Measurements from ENCODE around the gene PRR14.
A peak's percentile ranks its signal among the peaks of the same experiment; 100 is the strongest.
"Not testable (repeated sequence)": the region's sequence is repeated elsewhere in the genome, so short reads cannot be mapped to it uniquely, and the experiment has no call there.

Gene PRR14

DNA sequence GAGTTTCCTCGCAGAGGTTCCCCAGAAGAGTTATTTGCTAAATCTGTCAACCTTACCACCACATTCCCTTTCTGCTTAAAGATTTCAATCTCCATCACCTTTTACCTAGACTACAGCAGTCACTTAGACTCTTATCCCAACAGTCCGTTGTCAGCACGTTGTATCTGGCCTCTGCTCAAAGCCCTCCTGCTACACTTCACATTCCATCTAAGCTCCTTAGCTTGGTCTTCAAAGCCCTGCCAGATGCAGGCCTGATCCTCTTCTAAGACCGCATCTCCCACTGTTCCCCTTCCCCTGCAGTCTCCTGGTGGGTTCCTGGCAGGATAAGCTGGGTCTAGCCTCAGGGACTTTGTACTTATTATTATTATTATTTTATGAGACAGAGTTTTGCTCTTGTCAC lies 37.9 kb downstream of the PRR14 start:
- ATAC-seq (no peak), DNase-seq (ENCODE audit: low spot score in 2 of 2) (no peak)
- Mint-ChIP-seq H3K27ac (no peak overlapping the region), H3K36me3 (no peaks in the 10 kb centered on the region), H3K4me1 (peaks cover 8% of the 10 kb centered on the region), H3K9me3 (no peaks in the 10 kb centered on the region), H3K4me3 (no peak overlapping the region)

DNA sequence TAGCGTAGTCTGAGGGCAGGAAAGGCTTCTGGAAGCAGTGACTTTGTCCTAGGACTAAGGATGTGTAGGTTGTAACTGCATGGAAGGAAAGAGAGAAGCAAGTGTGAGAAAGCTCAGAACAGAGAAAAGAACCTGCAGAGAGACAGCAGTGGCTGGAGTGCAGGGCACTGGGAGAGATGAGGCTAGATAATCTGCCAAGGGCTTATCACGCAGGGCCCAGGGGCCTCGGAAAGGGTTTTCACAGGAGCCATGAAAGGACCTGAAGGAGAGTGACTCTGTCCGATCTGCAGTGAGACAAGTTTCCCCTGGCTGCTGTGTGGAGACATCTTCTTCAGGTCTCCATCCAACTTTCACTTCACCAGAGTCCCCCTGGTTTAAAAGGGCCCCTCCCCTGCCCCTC lies 41.1 kb downstream of the PRR14 start:
- ATAC-seq (no peak), DNase-seq (ENCODE audit: low spot score in 2 of 2) (no peak)
- H3K4me1 Mint-ChIP-seq: peaks cover 16% of the 10 kb centered on the region
- H3K9me3 Mint-ChIP-seq: no peaks in the 10 kb centered on the region
- H3K36me3 Mint-ChIP-seq: no peaks in the 10 kb centered on the region
- no peak overlapping the region for H3K4me3 Mint-ChIP-seq
- no peak overlapping the region for H3K27ac Mint-ChIP-seq

- no peak for ATAC-seq
- Mint-ChIP-seq H3K9me3 (no peaks in the 10 kb centered on the region), H3K27ac (no peak overlapping the region), H3K36me3 (peaks cover 4% of the 10 kb centered on the region), H3K4me3 (no peak overlapping the region), H3K4me1 (peaks cover 20% of the 10 kb centered on the region)
- no peak for DNase-seq (ENCODE audit: low spot score in 2 of 2)
These were observed 41.8 kb downstream of the PRR14 start for GRCh38 chr16:30692396-30693064.

GRCh38 chr16:30694926-30695693 lies 44.4 kb downstream of the PRR14 start:
- DNase-seq (ENCODE audit: low spot score in 2 of 2): no peak
- Mint-ChIP-seq H3K27ac (no peak overlapping the region), H3K36me3 (peaks cover 30% of the 10 kb centered on the region), H3K4me1 (peaks cover 42% of the 10 kb centered on the region), H3K9me3 (no peaks in the 10 kb centered on the region), H3K4me3 (no peak overlapping the region)
- no peak for ATAC-seq

GRCh38 chr16:30696646-30697045 lies 45.9 kb downstream of the PRR14 start:
- ATAC-seq; H3K9me3 Mint-ChIP-seq; H3K4me3 Mint-ChIP-seq; DNase-seq (ENCODE audit: low spot score in 2 of 2); H3K27ac Mint-ChIP-seq: not testable (repeated sequence)
- H3K4me1 Mint-ChIP-seq: peaks cover 43% of the 10 kb centered on the region
- peaks cover 45% of the 10 kb centered on the region for H3K36me3 Mint-ChIP-seq

GRCh38 chr16:30697264-30698138 lies 46.7 kb downstream of the PRR14 start:
- DNase-seq (ENCODE audit: low spot score in 2 of 2) (no peak), ATAC-seq (peak; percentile 92)
- Mint-ChIP-seq H3K27ac (peak overlapping the region; percentile 100), H3K4me1 (peaks cover 41% of the 10 kb centered on the region), H3K36me3 (peaks cover 54% of the 10 kb centered on the region), H3K4me3 (peak overlapping the region; percentile 94), H3K9me3 (no peaks in the 10 kb centered on the region)

GRCh38 chr16:30698139-30698815 lies 47.5 kb downstream of the PRR14 start:
- H3K4me3 Mint-ChIP-seq: peak overlapping the region; percentile 94
- peak; percentile 98 to 99 for DNase-seq (ENCODE audit: low spot score in 2 of 2)
- H3K9me3 Mint-ChIP-seq: no peaks in the 10 kb centered on the region
- peak overlapping the region; percentile 100 for H3K27ac Mint-ChIP-seq
- peaks cover 38% of the 10 kb centered on the region for H3K4me1 Mint-ChIP-seq
- peaks cover 62% of the 10 kb centered on the region for H3K36me3 Mint-ChIP-seq
- ATAC-seq: peak; percentile 79

DNA sequence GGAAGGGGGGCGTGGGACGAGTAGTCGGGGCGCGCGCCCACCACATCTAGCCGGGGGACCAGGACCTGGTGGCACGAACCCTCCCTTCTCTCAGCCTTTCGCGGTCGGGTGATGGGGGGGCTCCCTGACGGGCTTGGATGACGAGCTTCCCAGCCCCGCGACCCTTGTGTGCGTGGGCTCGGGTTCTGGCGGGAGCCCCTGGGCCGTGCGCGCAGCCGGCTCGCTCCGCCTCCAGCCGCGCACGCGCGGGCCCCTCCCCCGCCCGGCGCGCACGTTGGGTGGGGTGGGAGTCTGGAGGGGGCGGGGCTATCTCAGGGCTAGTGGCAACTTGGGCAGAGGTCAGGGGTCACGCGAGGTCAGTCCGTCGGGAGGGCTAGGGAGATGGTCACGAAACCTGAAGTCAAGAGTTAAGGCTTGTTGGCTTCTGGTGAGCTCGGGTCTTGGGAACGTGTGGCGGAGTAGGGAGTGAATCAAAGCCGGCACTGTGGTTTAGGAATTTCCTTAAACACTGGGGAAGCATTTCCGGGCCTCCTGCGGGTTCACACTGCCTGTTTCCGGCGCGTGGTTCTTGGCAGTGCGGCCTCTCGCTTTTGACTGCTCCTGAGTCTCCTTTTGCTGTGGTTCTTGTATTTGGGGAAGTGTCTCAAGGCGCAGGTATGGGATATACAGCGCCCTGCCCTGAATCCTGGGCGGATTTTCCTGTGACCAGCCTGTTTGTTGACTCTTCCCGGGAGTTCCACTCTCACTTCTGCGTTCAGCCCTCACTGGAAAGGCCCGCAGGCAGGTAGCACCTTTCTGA lies 48.3 kb downstream of the PRR14 start, which contains the start of gene SRCAP:
SRCAP (plus strand) TSS at position 356 of the 799 bp plus-strand sequence. CDS start 1,654 bp downstream, outside the sequence.
- H3K27ac Mint-ChIP-seq: peak within 1 kb of the TSS; percentile 100
- peak within 1 kb of the TSS; percentile 94 for H3K4me3 Mint-ChIP-seq
- peak; percentile 48 for ATAC-seq
- DNase-seq (ENCODE audit: low spot score in 2 of 2): peak; percentile 86 to 93
- peaks cover 32% of the 10 kb centered on the region for H3K4me1 Mint-ChIP-seq
- H3K36me3 Mint-ChIP-seq: peaks cover 69% of the 10 kb centered on the region
- H3K9me3 Mint-ChIP-seq: no peaks in the 10 kb centered on the region

DNA sequence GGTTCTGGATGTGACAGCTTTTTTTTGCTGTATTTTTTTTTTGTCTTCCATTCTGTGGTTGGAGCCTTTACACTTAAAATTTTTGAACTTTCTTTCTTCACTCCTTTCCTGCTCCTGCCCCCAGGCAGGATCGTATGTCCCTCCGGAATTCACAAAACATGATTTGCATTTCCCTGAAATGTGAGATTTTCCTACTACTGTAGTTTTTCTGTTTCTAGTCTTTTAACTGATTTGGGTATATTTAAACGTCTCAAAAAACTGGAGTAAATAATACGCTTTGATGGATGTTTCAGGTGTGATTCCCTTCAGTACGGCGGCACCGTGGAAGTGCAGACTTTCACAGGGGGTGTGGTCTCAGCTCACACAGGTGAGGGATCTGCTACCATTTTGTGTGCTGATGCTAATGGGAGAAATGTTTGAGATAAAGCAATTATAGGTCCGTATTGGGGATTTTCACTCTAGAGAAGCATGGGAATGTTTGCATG lies 48.9 kb downstream of the PRR14 start:
- no peaks in the 10 kb centered on the region for H3K9me3 Mint-ChIP-seq
- no peak for DNase-seq (ENCODE audit: low spot score in 2 of 2)
- H3K36me3 Mint-ChIP-seq: peaks cover 75% of the 10 kb centered on the region
- H3K4me1 Mint-ChIP-seq: peaks cover 32% of the 10 kb centered on the region
- peak overlapping the region; percentile 100 for H3K27ac Mint-ChIP-seq
- H3K4me3 Mint-ChIP-seq: peak overlapping the region; percentile 94
- ATAC-seq: no peak

DNA sequence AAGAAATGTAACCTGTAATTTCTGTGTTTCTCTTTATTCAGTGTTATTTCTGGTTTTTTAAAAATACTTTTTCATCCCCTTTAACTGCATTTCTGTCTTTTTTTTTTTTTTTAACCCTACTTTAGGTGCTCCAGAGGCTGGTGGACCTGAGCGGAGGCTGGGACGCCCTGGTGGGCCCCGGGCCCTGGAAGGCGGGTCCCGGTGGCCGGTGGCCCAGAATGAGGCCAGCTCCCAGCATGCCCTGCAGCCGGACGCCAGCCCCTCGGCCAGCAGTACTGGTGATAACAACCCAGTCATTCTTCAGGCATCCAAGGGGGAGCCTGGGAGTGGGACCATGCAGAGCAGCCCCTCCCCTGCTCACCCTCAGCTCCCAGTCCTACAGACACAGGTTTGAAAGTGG lies 49.7 kb downstream of the PRR14 start:
- Mint-ChIP-seq H3K9me3 (no peaks in the 10 kb centered on the region), H3K27ac (peak overlapping the region; percentile 100), H3K4me3 (peak overlapping the region; percentile 94), H3K4me1 (peaks cover 27% of the 10 kb centered on the region), H3K36me3 (peaks cover 84% of the 10 kb centered on the region)
- no peak for DNase-seq (ENCODE audit: low spot score in 2 of 2)
- no peak for ATAC-seq

GRCh38 chr16:30700971-30701370 lies 50.2 kb downstream of the PRR14 start:
- Mint-ChIP-seq H3K4me3 (no peak overlapping the region), H3K27ac (peak overlapping the region; percentile 100), H3K36me3 (peaks cover 89% of the 10 kb centered on the region), H3K9me3 (no peaks in the 10 kb centered on the region), H3K4me1 (peaks cover 27% of the 10 kb centered on the region)
- ATAC-seq: no peak
- DNase-seq (ENCODE audit: low spot score in 2 of 2): no peak

- DNase-seq (ENCODE audit: low spot score in 2 of 2); H3K9me3 Mint-ChIP-seq; ATAC-seq; H3K27ac Mint-ChIP-seq; H3K4me3 Mint-ChIP-seq: not testable (repeated sequence)
- peaks cover 100% of the 10 kb centered on the region for H3K36me3 Mint-ChIP-seq
- peaks cover 25% of the 10 kb centered on the region for H3K4me1 Mint-ChIP-seq
These were observed 52.3 kb downstream of the PRR14 start for GRCh38 chr16:30703071-30703470.

DNA sequence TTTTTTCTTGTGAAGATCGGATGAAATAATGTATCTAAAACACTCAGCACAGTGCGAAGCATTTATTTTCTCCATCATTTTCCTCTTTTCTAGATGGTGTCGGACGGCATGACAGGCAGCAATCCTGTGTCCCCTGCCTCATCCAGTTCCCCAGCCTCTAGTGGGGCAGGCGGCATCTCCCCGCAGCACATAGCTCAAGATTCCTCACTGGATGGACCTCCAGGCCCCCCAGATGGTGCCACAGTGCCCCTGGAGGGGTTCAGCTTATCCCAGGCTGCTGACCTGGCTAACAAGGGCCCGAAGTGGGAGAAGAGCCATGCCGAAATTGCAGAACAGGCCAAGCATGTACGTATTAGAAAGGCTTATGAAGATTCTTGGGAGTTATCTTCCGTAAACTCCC lies 53.2 kb downstream of the PRR14 start:
- H3K36me3 Mint-ChIP-seq: peaks cover 100% of the 10 kb centered on the region
- ATAC-seq: no peak

More for the DNA sequence above, 53.2 kb downstream of the PRR14 start:
- no peaks in the 10 kb centered on the region for H3K9me3 Mint-ChIP-seq
- no peak overlapping the region for H3K27ac Mint-ChIP-seq
- peaks cover 20% of the 10 kb centered on the region for H3K4me1 Mint-ChIP-seq
- no peak for DNase-seq (ENCODE audit: low spot score in 2 of 2)
- no peak overlapping the region for H3K4me3 Mint-ChIP-seq
